BJ (cell line): Measurements from ENCODE around the gene NDUFS1. TPM values are rescaled to one million over a fixed set of nuclear protein-coding genes. Genes with fewer than 3 reads are reported as not detected.
A peak's percentile ranks its signal among the peaks of the same experiment; 100 is the strongest.
"Not testable (repeated sequence)": the region's sequence is repeated elsewhere in the genome, so short reads cannot be mapped to it uniquely, and the experiment has no call there.

ENCODE experiments used
- CTCF ChIA-PET: fragments of 350-600 bp; formaldehyde crosslinking; extraction: SDS; loops from one replicate; lab custom pipeline; 2021; ENCODE audit warnings: antibody characterized with exemption, inconsistent platforms; lab: Yijun Ruan, JAX
- POLR2A ChIA-PET: fragments of 300-600 bp; sonication (Branson Sonifier 250); formaldehyde crosslinking; extraction: SDS; loops from one replicate; lab custom pipeline; 2021; ENCODE audit warnings: antibody characterized with exemption; lab: Charles Lee
- DNase-seq: peaks from one replicate; pipeline ENCODE4 v3.0.0-alpha.2; 2011; ENCODE audit warnings: low read depth
- H3K27me3 ChIP-seq: 2 replicates; pipeline ENCODE4 v1.6.0; 2011; ENCODE audit warnings: low read length; ENCODE audit not compliant: control insufficient read depth, insufficient read depth
- H3K36me3 ChIP-seq: 2 replicates; pipeline ENCODE4 v1.5.1; 2011; ENCODE audit warnings: low read length; ENCODE audit not compliant: control insufficient read depth, insufficient read depth
- H3K4me3 ChIP-seq: 2 replicates; pipeline ENCODE4 v1.5.1; 2011; ENCODE audit warnings: low read depth, mild to moderate bottlenecking, control low read depth, low read length
- CTCF ChIP-seq: IDR thresholded peaks from 2 replicates; pipeline ENCODE4 v1.5.1; 2011; ENCODE audit warnings: low read depth, mild to moderate bottlenecking, control low read depth, inconsistent platforms, low read length, moderate library complexity; ENCODE audit not compliant: insufficient read depth
- polyA plus RNA-seq: library from polyadenylated mRNA; depleted of rRNA; stranded (reverse); fragments of >200 nt; gene quantifications from 2 replicates; pipeline ENCODE4 v1.2.3, GENCODE V29; 2011

The NDUFS1 gene
- polyA plus RNA-seq, 1 experiment, result 79.9 TPM

GRCh38 chr2:206160807-206161179 is 1.5 kb upstream of the NDUFS1 start:
- DNase-seq, result no peak
- POLR2A ChIA-PET, result interaction anchor here (1.4 kb wide), 1 partner anchor 103 kb away, joined by 6 read pairs; no protein-coding TSS in a partner anchor

GRCh38 chr2:206160125-206160806 is 1.0 kb upstream of the NDUFS1 start:
- H3K36me3 ChIP-seq, result peaks cover 8% of the 10 kb centered on the region
- H3K27me3 ChIP-seq, result no peaks in the 10 kb centered on the region
- peak overlapping the region; percentile 87 for H3K4me3 ChIP-seq
- no peak for DNase-seq
- ChIA-PET CTCF (interaction anchor here (1.4 to 1.6 kb wide), 2 partner anchors 99 to 104 kb away, joined by 4 to 5 read pairs; no protein-coding TSS in a partner anchor), POLR2A (interaction anchor here (0.6 to 1.4 kb wide), 2 partner anchors 103 to 499 kb away, joined by 3 to 6 read pairs; no protein-coding TSS in a partner anchor)
- TF ChIP-seq CTCF, result no peak

More at GRCh38 chr2:206160807-206161179, 1.5 kb upstream of the NDUFS1 start:
- peak overlapping the region; percentile 87 for H3K4me3 ChIP-seq
- H3K27me3 ChIP-seq, result no peaks in the 10 kb centered on the region
- H3K36me3 ChIP-seq, result peaks cover 8% of the 10 kb centered on the region
- TF ChIP-seq CTCF, result no peak
- CTCF ChIA-PET, result interaction anchor here (1.3 to 1.6 kb wide), 3 partner anchors 52 to 103 kb away, joined by 3 to 5 read pairs (median 4); a partner anchor contains a TSS

- ChIA-PET POLR2A (no interaction called here), CTCF (no interaction called here)
- DNase-seq, result no peak
- Histone ChIP-seq H3K36me3 (peaks cover 7% of the 10 kb centered on the region), H3K27me3 (no peaks in the 10 kb centered on the region), H3K4me3 (peak overlapping the region; percentile 87)
- no peak for TF ChIP-seq CTCF
Measured at GRCh38 chr2:206158563-206159345, 490 bp downstream of the NDUFS1 start.

- CTCF ChIA-PET, H3K4me3 ChIP-seq, DNase-seq, H3K27me3 ChIP-seq, POLR2A ChIA-PET, H3K36me3 ChIP-seq: not testable (repeated sequence)
Measured at GRCh38 chr2:206157014-206157413, 2.2 kb downstream of the NDUFS1 start.

- no peak overlapping the region for H3K4me3 ChIP-seq
- H3K27me3 ChIP-seq, result no peaks in the 10 kb centered on the region
- ChIA-PET CTCF (no interaction called here), POLR2A (no interaction called here)
- TF ChIP-seq CTCF, result no peak
- peaks cover 3% of the 10 kb centered on the region; the same call in 1 of the 2 replicates for H3K36me3 ChIP-seq
- no peak for DNase-seq
Measured at GRCh38 chr2:206154197-206154596, 5.0 kb downstream of the NDUFS1 start.
